ENCODE data around the gene DUSP15.

Gene DUSP15

GRCh38 chr20:31915491-31916280 lies 45.4 kb upstream of the DUSP15 start:
- Histone ChIP-seq H3K9me3 (no peaks in the 10 kb centered on the region), H3K27ac (no peak overlapping the region), H3K4me1 (no peaks in the 10 kb centered on the region), H3K4me3 (no peak overlapping the region), H3K27me3 (peaks cover 0 to 10% of the 10 kb centered on the region in 2 donors), H3K36me3 (no peaks in the 10 kb centered on the region)
- DNase-seq, result no peak
- TF ChIP-seq CTCF (IDR thresholded peaks at IDR 0.05), result no peak
- intact Hi-C loops (cut with DNase I; ENCODE audit: low total_unique reads), result no loop called here

- H3K27ac ChIP-seq, result no peak overlapping the region
- intact Hi-C loops (cut with DNase I; ENCODE audit: low total_unique reads), result no loop called here
Observed at GRCh38 chr20:31914170-31914569, 43.8 kb upstream of the DUSP15 start.

GRCh38 chr20:31913431-31914157 lies 43.3 kb upstream of the DUSP15 start:
- Histone ChIP-seq H3K9me3 (no peaks in the 10 kb centered on the region), H3K27me3 (no peaks in the 10 kb centered on the region), H3K4me1 (no peaks in the 10 kb centered on the region), H3K4me3 (no peak overlapping the region), H3K36me3 (no peaks in the 10 kb centered on the region), H3K27ac (no peak overlapping the region)
- intact Hi-C loops (cut with DNase I; ENCODE audit: low total_unique reads), result no loop called here
- no peak for DNase-seq
- no peak for TF ChIP-seq CTCF (IDR thresholded peaks at IDR 0.05)

More at GRCh38 chr20:31914170-31914569, 43.8 kb upstream of the DUSP15 start:
- Histone ChIP-seq H3K36me3 (no peaks in the 10 kb centered on the region), H3K9me3 (no peaks in the 10 kb centered on the region), H3K4me1 (no peaks in the 10 kb centered on the region), H3K27me3 (no peaks in the 10 kb centered on the region), H3K4me3 (no peak overlapping the region)
- TF ChIP-seq CTCF (IDR thresholded peaks at IDR 0.05), result no peak
- DNase-seq, result no peak

GRCh38 chr20:31910071-31910803 lies 39.9 kb upstream of the DUSP15 start:
- H3K4me1 ChIP-seq, result no peaks in the 10 kb centered on the region
- no peaks in the 10 kb centered on the region for H3K27me3 ChIP-seq
- H3K27ac ChIP-seq, result no peak overlapping the region
- intact Hi-C loops (cut with DNase I; ENCODE audit: low total_unique reads), result no loop called here
- TF ChIP-seq CTCF (IDR thresholded peaks at IDR 0.05), result no peak
- DNase-seq, result no peak
- no peak overlapping the region for H3K4me3 ChIP-seq
- H3K9me3 ChIP-seq, result no peaks in the 10 kb centered on the region
- no peaks in the 10 kb centered on the region for H3K36me3 ChIP-seq

- no peak for TF ChIP-seq CTCF (IDR thresholded peaks at IDR 0.05)
- DNase-seq, result no peak
- Histone ChIP-seq H3K36me3 (no peaks in the 10 kb centered on the region), H3K4me3 (no peak overlapping the region), H3K9me3 (no peaks in the 10 kb centered on the region), H3K4me1 (no peaks in the 10 kb centered on the region), H3K27ac (no peak overlapping the region), H3K27me3 (no peaks in the 10 kb centered on the region)
- intact Hi-C loops (cut with DNase I; ENCODE audit: low total_unique reads), result no loop called here
Observed at GRCh38 chr20:31909253-31910070, 39.1 kb upstream of the DUSP15 start.
